HL-60 (cell line): ENCODE results near the gene TENM3.

Experiments
- CTCF ChIP-seq: IDR thresholded peaks from one replicate; pipeline ENCODE4 v1.5.1; 2011; ENCODE audit warnings: low read length, control low read depth, inconsistent platforms; ENCODE audit not compliant: insufficient read depth
- GABPA ChIP-seq: IDR thresholded peaks from 2 replicates; pipeline ENCODE4 v1.6.1; 2012; ENCODE audit warnings: low read depth
- POLR2AphosphoS5 ChIP-seq: IDR thresholded peaks from 2 replicates; pipeline ENCODE4 v1.6.1; 2012; ENCODE audit warnings: low read depth
- REST ChIP-seq: IDR thresholded peaks from 2 replicates; pipeline ENCODE4 v1.6.1; 2012; ENCODE audit warnings: low read depth; ENCODE audit not compliant: insufficient replicate concordance
- SPI1 ChIP-seq: IDR thresholded peaks from 2 replicates; pipeline ENCODE4 v1.6.1; 2012; ENCODE audit warnings: low read depth, mild to moderate bottlenecking, borderline replicate concordance

DNA sequence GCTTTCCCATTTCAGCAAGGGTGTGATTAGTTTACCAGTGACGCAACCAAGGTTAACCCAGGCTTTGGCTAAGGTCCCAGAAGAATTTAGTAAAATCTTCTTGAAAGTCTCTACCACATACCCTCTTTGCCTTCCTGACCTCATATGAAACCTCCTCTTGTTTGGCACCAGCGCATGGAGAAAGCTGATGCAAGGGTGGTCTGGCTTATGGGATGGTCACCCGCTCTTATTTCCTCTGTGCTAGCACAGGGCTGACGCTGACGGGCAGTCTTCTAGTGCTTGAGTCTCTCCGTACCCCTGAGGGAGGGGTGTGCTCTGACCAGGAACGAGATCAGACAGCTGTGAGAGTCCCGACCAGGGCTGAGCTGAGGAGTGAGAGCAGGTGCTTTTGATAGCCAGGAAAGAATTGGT lies 137.6 kb downstream of the TENM3 start:
- TF ChIP-seq GABPA = no peak
- TF ChIP-seq CTCF = no peak
- no peak for TF ChIP-seq POLR2AphosphoS5
- TF ChIP-seq REST = no peak
- TF ChIP-seq SPI1 = no peak
